ENCODE measurements around the gene CAMKK1.

DNA sequence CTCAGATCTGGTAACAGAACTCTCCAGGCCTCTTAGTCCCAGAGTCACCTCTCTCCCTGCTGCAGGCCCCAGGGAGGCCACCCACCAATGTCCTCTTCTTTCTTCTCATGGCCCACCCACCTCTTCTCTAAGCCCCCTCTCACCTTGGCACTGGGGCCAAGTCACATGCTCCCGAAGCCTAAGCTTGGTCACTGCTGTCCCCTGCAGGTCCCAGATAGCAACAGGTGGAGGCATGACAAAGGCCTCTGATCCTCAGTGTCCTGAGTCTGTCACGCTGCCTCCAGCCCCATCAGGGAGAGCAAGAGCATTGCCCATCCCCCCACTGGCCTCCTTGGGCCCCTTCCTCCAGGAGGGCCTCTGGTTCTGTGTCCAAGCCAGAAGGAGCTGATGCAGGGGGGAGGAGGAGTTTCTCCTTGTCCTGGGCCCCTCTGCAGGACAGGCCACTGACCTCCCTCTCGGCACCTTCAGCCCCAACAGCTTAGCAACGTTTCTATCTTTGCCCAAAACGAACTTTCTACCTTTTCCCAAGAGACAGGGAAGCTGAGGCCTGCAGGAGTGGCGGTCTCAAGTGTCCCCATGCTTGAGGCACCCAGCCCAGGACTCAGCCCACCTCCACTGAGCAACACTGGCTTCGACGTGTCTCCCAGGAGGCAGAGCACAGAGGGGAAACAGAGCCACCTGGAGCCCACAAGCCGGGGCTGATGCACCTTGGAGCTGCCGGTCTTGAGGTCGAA lies 14.8 kb upstream of the CAMKK1 start:
- no peak for TF ChIP-seq SUZ12 (IDR thresholded peaks at IDR 0.05; ENCODE audit: extremely low read depth, insufficient read depth, insufficient read length)
- TF ChIP-seq YY1 (IDR thresholded peaks at IDR 0.05; ENCODE audit: insufficient read depth, insufficient read length): no peak

Measured in NT2/D1 (cell line).